ENCODE results near the gene MNT. TPM values are rescaled to one million over a fixed set of nuclear protein-coding genes. Genes with fewer than 3 reads are reported as not detected.

Gene MNT
- polyA plus RNA-seq, 3 donors: 0.28 to 42.4 (median 1.3) TPM

- intact Hi-C loops (cut with micrococcal nuclease): loop anchor here in 1 of 2 donors (10.0 kb wide), 1 partner anchor 286 kb away; no protein-coding TSS in a partner anchor
- Histone ChIP-seq H3K27me3 (ENCODE audit: control insufficient read depth in 2 of 2, insufficient read depth in 2 of 2, low read length in 2 of 2) (no peaks in the 10 kb centered on the region), H4K20me1 (ENCODE audit: insufficient read depth, low read length) (peaks cover 39% of the 10 kb centered on the region), H3K27ac (ENCODE audit: low read depth in 1 of 2, low read length in 2 of 2) (no peak overlapping the region), H3K36me3 (replicated peaks in 1 of 2; ENCODE audit: control insufficient read depth in 1 of 2, insufficient read depth in 2 of 2, low read length in 2 of 2) (peaks cover 51 to 52% of the 10 kb centered on the region in 2 donors), H3K9me3 (replicated peaks in 1 of 2; ENCODE audit: control insufficient read depth in 1 of 2, insufficient read depth in 1 of 2, low read length in 2 of 2) (no peaks in the 10 kb centered on the region), H3K4me3 (replicated peaks in 1 of 3; ENCODE audit: low read depth in 2 of 3, low read length in 3 of 3) (no peak overlapping the region), H3K9ac (ENCODE audit: insufficient read depth, low read length, poor library complexity, severe bottlenecking) (no peak overlapping the region), H3K4me1 (ENCODE audit: control insufficient read depth in 1 of 2, insufficient read depth in 2 of 2, low read length in 2 of 2) (peaks cover 23 to 28% of the 10 kb centered on the region in 2 donors), H2AFZ (ENCODE audit: insufficient read depth, low read depth, low read length, poor library complexity, severe bottlenecking) (no peak overlapping the region), H3K4me2 (replicated peaks; ENCODE audit: extremely low read depth, low read length, poor library complexity, severe bottlenecking) (no peak overlapping the region), H3K79me2 (ENCODE audit: insufficient read depth, low read length) (peaks cover 32% of the 10 kb centered on the region)
- WGBS (ENCODE audit: insufficient coverage): 96% methylated on average over 15 of the region's 15 CpGs
- Mint-ChIP-seq H3K4me3 (no peak overlapping the region), H3K36me3 (peaks cover 58 to 75% of the 10 kb centered on the region in 2 donors), H3K27me3 (ENCODE audit: low read depth in 3 of 3) (peaks cover 0 to 2% (median 0%) of the 10 kb centered on the region in 3 donors), H3K27ac (peak overlapping the region in 5 of 7 donors; percentile 13 to 65 (median 55)), H3K4me1 (peaks cover 29% of the 10 kb centered on the region), H3K9me3 (no peaks in the 10 kb centered on the region)
- no peak for TF ChIP-seq CTCF (IDR thresholded peaks at IDR 0.05)
- no peak for DNase-seq
Observed at GRCh38 chr17:2388683-2389055, 12.2 kb downstream of the MNT start.

- Histone ChIP-seq H3K4me1 (ENCODE audit: control insufficient read depth in 1 of 2, insufficient read depth in 2 of 2, low read length in 2 of 2) (peaks cover 24 to 32% of the 10 kb centered on the region in 2 donors), H3K9ac (ENCODE audit: insufficient read depth, low read length, poor library complexity, severe bottlenecking) (no peak overlapping the region), H3K4me2 (replicated peaks; ENCODE audit: extremely low read depth, low read length, poor library complexity, severe bottlenecking) (no peak overlapping the region), H3K27ac (ENCODE audit: low read depth in 1 of 2, low read length in 2 of 2) (no peak overlapping the region), H3K36me3 (replicated peaks in 1 of 2; ENCODE audit: control insufficient read depth in 1 of 2, insufficient read depth in 2 of 2, low read length in 2 of 2) (peaks cover 51 to 52% of the 10 kb centered on the region in 2 donors), H3K9me3 (replicated peaks in 1 of 2; ENCODE audit: control insufficient read depth in 1 of 2, insufficient read depth in 1 of 2, low read length in 2 of 2) (no peaks in the 10 kb centered on the region), H3K79me2 (ENCODE audit: insufficient read depth, low read length) (peaks cover 32% of the 10 kb centered on the region), H3K4me3 (replicated peaks in 1 of 3; ENCODE audit: low read depth in 2 of 3, low read length in 3 of 3) (no peak overlapping the region), H3K27me3 (ENCODE audit: control insufficient read depth in 2 of 2, insufficient read depth in 2 of 2, low read length in 2 of 2) (no peaks in the 10 kb centered on the region), H2AFZ (ENCODE audit: insufficient read depth, low read depth, low read length, poor library complexity, severe bottlenecking) (no peak overlapping the region), H4K20me1 (ENCODE audit: insufficient read depth, low read length) (peaks cover 39% of the 10 kb centered on the region)
- peaks cover 32% of the 10 kb centered on the region for H3K4me1 Mint-ChIP-seq
- H3K27ac Mint-ChIP-seq: peak overlapping the region in 6 of 7 donors; percentile 8 to 70 (median 36)
- 96% methylated on average over 17 of the region's 21 CpGs for WGBS (ENCODE audit: insufficient coverage)
- no peak overlapping the region for H3K4me3 Mint-ChIP-seq
- peaks cover 58 to 77% of the 10 kb centered on the region in 2 donors for H3K36me3 Mint-ChIP-seq
- no peak for DNase-seq
- no peaks in the 10 kb centered on the region for H3K9me3 Mint-ChIP-seq
- intact Hi-C loops (cut with micrococcal nuclease): loop anchor here in 1 of 2 donors (10.0 kb wide), 1 partner anchor 287 kb away; no protein-coding TSS in a partner anchor
- peaks cover 0 to 2% (median 0%) of the 10 kb centered on the region in 3 donors for H3K27me3 Mint-ChIP-seq (ENCODE audit: low read depth in 3 of 3)
- TF ChIP-seq CTCF (IDR thresholded peaks at IDR 0.05): no peak
Observed at GRCh38 chr17:2388020-2388682, 12.7 kb downstream of the MNT start.

All from CD14-positive monocyte (primary cell).